ENCODE data around the gene BRINP2. TPM values are rescaled to one million over a fixed set of nuclear protein-coding genes. Genes with fewer than 3 reads are reported as not detected.

BRINP2 gene
- total and polyA plus RNA-seq, 2 of the 8 experiments (the other 6 are each of a cell fraction or from before 2014, with no cell fraction given) = 0.39 to 0.42 TPM

- no peak for TF ChIP-seq KDM1A (IDR thresholded peaks at IDR 0.05; ENCODE audit: borderline replicate concordance, low read length)
- TF ChIP-seq RXRA (IDR thresholded peaks at IDR 0.05; ENCODE audit: insufficient read depth, low read depth, low read length) = no peak
- no peak for TF ChIP-seq SUZ12 (IDR thresholded peaks at IDR 0.05; ENCODE audit: low read length)
- no peak for TF ChIP-seq KDM4A (IDR thresholded peaks at IDR 0.05; ENCODE audit: low read depth, low read length, severe bottlenecking)
- no peak for TF ChIP-seq CBX8 (IDR thresholded peaks at IDR 0.05; ENCODE audit: borderline replicate concordance, low read depth, low read length)
- no peak for TF ChIP-seq SIN3A (conservative IDR thresholded peaks at IDR 0.05 in 1 of 2, IDR thresholded peaks at IDR 0.05 in 1 of 2; ENCODE audit: low read depth in 1 of 2, low read length in 2 of 2)
- TF ChIP-seq JUND (IDR thresholded peaks at IDR 0.05; ENCODE audit: low read length) = no peak
- no peak for TF ChIP-seq E2F6 (IDR thresholded peaks at IDR 0.05)
- no peak for TF ChIP-seq BCL11A (IDR thresholded peaks at IDR 0.05; ENCODE audit: low read depth in 2 of 2, low read length in 2 of 2)
These were observed 40.5 kb downstream of the BRINP2 start (continued) for GRCh38 chr1:177211231-177211630.

Data from H1 (cell line).